ENCODE measurements around the gene DCLK1.

GRCh38 chr13:35727881-35728280, 403.3 kb downstream of the DCLK1 start:
- no peak for TF ChIP-seq CTCF (IDR thresholded peaks at IDR 0.05; ENCODE audit: low read depth, low read length, missing input control)
- TF ChIP-seq REST (IDR thresholded peaks at IDR 0.05): no peak
- no peak for TF ChIP-seq TAF1 (conservative IDR thresholded peaks at IDR 0.05)
- TF ChIP-seq GABPA (IDR thresholded peaks at IDR 0.05 in 1 of 2, conservative IDR thresholded peaks at IDR 0.05 in 1 of 2): no peak
- no peak for TF ChIP-seq RAD21 (IDR thresholded peaks at IDR 0.05)
- TF ChIP-seq HNF4G (IDR thresholded peaks at IDR 0.05): no peak
- TF ChIP-seq NR2F2 (IDR thresholded peaks at IDR 0.05): no peak
- no peak for TF ChIP-seq YY1 (IDR thresholded peaks at IDR 0.05)
- no peak for TF ChIP-seq FOXA1 (IDR thresholded peaks at IDR 0.05)
- no peak for TF ChIP-seq SP1 (IDR thresholded peaks at IDR 0.05)
- TF ChIP-seq JUND (IDR thresholded peaks at IDR 0.05): no peak
- no peak for TF ChIP-seq MAX (IDR thresholded peaks at IDR 0.05)
- TF ChIP-seq EGR1 (IDR thresholded peaks at IDR 0.05; ENCODE audit: low read depth in 2 of 2): no peak
- TF ChIP-seq ATF3 (IDR thresholded peaks at IDR 0.05): no peak
